ENCODE results near the gene CHRNA9.

DNA sequence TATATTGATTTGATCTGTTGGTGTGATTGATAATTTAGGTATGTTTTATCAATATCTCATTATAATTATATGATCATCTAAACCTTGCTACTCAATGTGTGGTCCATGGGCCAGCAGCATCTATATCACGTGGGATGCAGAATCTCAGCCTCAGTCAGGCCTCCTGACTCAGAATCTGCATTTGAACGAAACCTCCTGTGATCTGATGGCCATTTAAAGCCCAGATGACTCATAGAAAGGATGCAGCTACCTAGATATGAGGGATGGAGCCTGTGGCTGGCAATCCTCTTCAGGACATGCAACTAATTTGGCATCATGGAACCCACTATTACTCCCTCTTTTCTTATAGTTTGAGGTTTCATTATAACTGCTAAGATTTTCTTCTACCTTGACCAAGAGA lies 11.3 kb upstream of the CHRNA9 start:
- TF ChIP-seq CHD4 (IDR thresholded peaks at IDR 0.05; ENCODE audit: borderline replicate concordance), result no peak
- no peak for TF ChIP-seq NR3C1 (IDR thresholded peaks at IDR 0.05)
- no peak for TF ChIP-seq RFX5 (IDR thresholded peaks at IDR 0.05)
- TF ChIP-seq PBX3 (IDR thresholded peaks at IDR 0.05), result no peak
- no peak for TF ChIP-seq CTCF (IDR thresholded peaks at IDR 0.05)
- TF ChIP-seq TFCP2L1 (CRISPR knock-in tag; IDR thresholded peaks at IDR 0.05), result no peak
- no peak for TF ChIP-seq HDAC2 (IDR thresholded peaks at IDR 0.05)
- TF ChIP-seq POLR2A (IDR thresholded peaks at IDR 0.05; ENCODE audit: low read length), result no peak
- no peak for TF ChIP-seq CHD2 (IDR thresholded peaks at IDR 0.05; ENCODE audit: low read length, partially characterized antibody)
- TF ChIP-seq FOXS1 (CRISPR knock-in tag; IDR thresholded peaks at IDR 0.05), result no peak
- no peak for TF ChIP-seq CEBPB (IDR thresholded peaks at IDR 0.05)
- no peak for TF ChIP-seq RAD21 (conservative IDR thresholded peaks at IDR 0.05 in 1 of 2, IDR thresholded peaks at IDR 0.05 in 1 of 2)
